ENCODE data around the gene KDM4D. TPM values are rescaled to one million over a fixed set of nuclear protein-coding genes. Genes with fewer than 3 reads are reported as not detected.

Gene KDM4D
- total RNA-seq, 1 experiment from 2014 or later = 0.68 TPM

- no peak for TF ChIP-seq CTCF (IDR thresholded peaks at IDR 0.05; ENCODE audit: unreplicated experiment)
- no peak overlapping the region for H3K4me3 Mint-ChIP-seq (ENCODE audit: low read depth, unreplicated experiment)
- CTCF ChIA-PET = no interaction called here
These were observed 70.5 kb downstream of the KDM4D start for GRCh38 chr11:95044010-95044409.

GRCh38 chr11:95045812-95046211 is 72.3 kb downstream of the KDM4D start:
- no peak for DNase-seq
- Mint-ChIP-seq H3K9me3 (ENCODE audit: low read depth, unreplicated experiment) (no peaks in the 10 kb centered on the region), H3K4me1 (ENCODE audit: low read depth, unreplicated experiment) (no peaks in the 10 kb centered on the region), H3K27ac (ENCODE audit: unreplicated experiment) (no peak overlapping the region), H3K36me3 (ENCODE audit: insufficient read depth, unreplicated experiment) (no peaks in the 10 kb centered on the region), H3K4me3 (ENCODE audit: low read depth, unreplicated experiment) (no peak overlapping the region), H3K27me3 (ENCODE audit: unreplicated experiment) (peaks cover 29% of the 10 kb centered on the region)
- no TSS peak for BruUV-seq (replicated peaks)
- CTCF ChIA-PET = no interaction called here
- intact Hi-C loops (cut with micrococcal nuclease; ENCODE audit: unreplicated experiment) = loop anchor here (5.0 kb wide), 1 partner anchor 64 kb away; no protein-coding TSS in a partner anchor
- no peak for TF ChIP-seq CTCF (IDR thresholded peaks at IDR 0.05; ENCODE audit: unreplicated experiment)

More at GRCh38 chr11:95044010-95044409, 70.5 kb downstream of the KDM4D start:
- H3K4me1 Mint-ChIP-seq (ENCODE audit: low read depth, unreplicated experiment) = no peaks in the 10 kb centered on the region
- H3K9me3 Mint-ChIP-seq (ENCODE audit: low read depth, unreplicated experiment) = no peaks in the 10 kb centered on the region
- no TSS peak for BruUV-seq (replicated peaks)
- H3K27ac Mint-ChIP-seq (ENCODE audit: unreplicated experiment) = no peak overlapping the region
- H3K36me3 Mint-ChIP-seq (ENCODE audit: insufficient read depth, unreplicated experiment) = no peaks in the 10 kb centered on the region
- intact Hi-C loops (cut with micrococcal nuclease; ENCODE audit: unreplicated experiment) = no loop called here
- no peak for DNase-seq
- peaks cover 29% of the 10 kb centered on the region for H3K27me3 Mint-ChIP-seq (ENCODE audit: unreplicated experiment)

Other genes starting within 250 kb of the KDM4D start
- gene AMOTL1, start 205.4 kb upstream of the KDM4D start, total RNA-seq (2022) = 22.0 and 24.2 TPM in 2 replicates
- gene CWC15, start 153 bp upstream of the KDM4D start, total RNA-seq (2022) = 38.8 and 48.6 TPM in 2 replicates
- not detected in 2 replicates for gene KDM4E, start 51.5 kb downstream of the KDM4D start, total RNA-seq (2022)
- not detected in 2 replicates for gene KDM4F, start 75.7 kb downstream of the KDM4D start, total RNA-seq (2022)
- gene SRSF8, start 93.2 kb downstream of the KDM4D start, total RNA-seq (2022) = 27.8 and 33.3 TPM in 2 replicates
- 29.4 and 30.3 TPM in 2 replicates for gene ENDOD1, start 116.1 kb downstream of the KDM4D start, total RNA-seq (2022)

Data from Calu3 (cell line).